Choroid plexus epithelial cell (primary cell): ENCODE data around the gene PFKP.

ENCODE experiments used
- DNase-seq: peaks from one replicate; pipeline ENCODE4 v3.0.0-alpha.2; 2010; ENCODE audit warnings: low read depth
- H3K4me3 ChIP-seq: 2 replicates; pipeline ENCODE4 v1.5.1; 2011; ENCODE audit warnings: low read depth, mild to moderate bottlenecking, control low read depth, low read length, moderate library complexity
- CTCF ChIP-seq: conservative IDR thresholded peaks from 2 replicates; pipeline ENCODE4 v1.5.1; 2011; ENCODE audit warnings: low read depth, mild to moderate bottlenecking, control low read depth, inconsistent platforms, low read length, moderate library complexity

Gene PFKP

DNA sequence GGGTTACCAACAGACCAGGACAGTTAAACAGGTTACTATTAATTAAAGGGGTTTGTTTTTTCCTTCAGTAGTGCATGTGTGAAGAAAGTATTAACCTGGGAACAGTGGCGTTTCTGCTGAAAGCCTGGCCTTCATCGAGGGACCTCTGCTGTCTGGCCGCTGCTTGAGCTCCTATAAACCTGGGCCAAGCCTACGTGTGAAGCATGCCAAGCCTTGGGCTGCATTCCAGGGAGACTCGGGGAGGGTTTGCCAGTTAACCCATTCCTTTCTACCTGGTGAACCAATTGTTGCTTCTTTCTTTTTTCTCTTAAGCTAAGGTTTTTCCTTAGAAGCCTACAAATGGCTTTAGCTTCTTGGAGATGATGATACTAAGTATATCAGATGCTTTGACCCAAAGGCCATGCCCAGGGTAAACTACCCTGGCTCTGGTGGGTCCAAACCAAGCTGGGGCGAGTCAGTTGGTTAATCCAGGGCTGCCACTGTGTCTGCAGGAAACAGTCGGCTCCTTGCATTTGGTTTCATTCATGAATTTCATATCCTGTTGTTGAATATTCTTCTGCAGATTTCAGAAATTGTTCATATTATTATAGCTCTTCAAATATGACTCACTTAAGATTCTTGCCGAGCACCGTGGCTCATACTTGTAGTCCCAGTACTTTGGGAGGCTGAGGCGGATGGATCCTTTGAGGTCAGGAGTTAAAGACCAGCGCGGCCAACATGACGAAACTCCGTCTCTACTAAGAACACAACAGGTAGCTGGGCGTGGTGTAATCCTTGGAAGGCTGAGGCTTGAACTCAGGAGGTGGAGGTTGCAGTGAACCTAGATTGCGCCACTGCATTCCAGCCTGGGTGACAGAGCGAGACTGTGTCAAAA, 23.8 kb downstream of the PFKP start:
- peak; percentile 98 for DNase-seq
- H3K4me3 ChIP-seq = no peak overlapping the region

GRCh38 chr10:3091921-3092320, 24.6 kb downstream of the PFKP start:
- no peak for TF ChIP-seq CTCF
- no peak overlapping the region for H3K4me3 ChIP-seq
- DNase-seq = no peak

More for the DNA sequence above, 23.8 kb downstream of the PFKP start:
- no peak for TF ChIP-seq CTCF

DNA sequence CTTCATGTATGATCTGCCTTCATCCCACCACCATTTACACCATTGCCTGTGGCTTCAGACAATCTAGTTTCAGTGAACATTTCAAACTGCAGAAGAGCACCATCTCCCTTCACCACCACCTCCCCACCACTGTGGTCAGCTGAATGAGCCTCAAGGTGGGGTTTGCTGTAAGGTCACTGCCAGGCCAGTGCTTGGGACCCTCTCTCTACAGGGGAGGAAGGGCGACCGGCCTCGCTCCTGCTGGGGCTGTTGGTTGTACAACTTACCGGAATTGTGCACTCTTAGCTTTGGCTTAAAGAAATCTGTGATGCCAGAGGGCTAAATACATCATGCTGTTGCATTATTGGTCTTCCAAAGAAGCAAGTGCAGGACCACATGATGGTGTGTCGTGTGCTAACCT, 26.6 kb downstream of the PFKP start:
- DNase-seq = no peak
- no peak overlapping the region for H3K4me3 ChIP-seq
- no peak for TF ChIP-seq CTCF

- no peak for TF ChIP-seq CTCF
- DNase-seq = peak; percentile 40
- no peak overlapping the region for H3K4me3 ChIP-seq
Measured at GRCh38 chr10:3094609-3095036, 27.3 kb downstream of the PFKP start.

DNA sequence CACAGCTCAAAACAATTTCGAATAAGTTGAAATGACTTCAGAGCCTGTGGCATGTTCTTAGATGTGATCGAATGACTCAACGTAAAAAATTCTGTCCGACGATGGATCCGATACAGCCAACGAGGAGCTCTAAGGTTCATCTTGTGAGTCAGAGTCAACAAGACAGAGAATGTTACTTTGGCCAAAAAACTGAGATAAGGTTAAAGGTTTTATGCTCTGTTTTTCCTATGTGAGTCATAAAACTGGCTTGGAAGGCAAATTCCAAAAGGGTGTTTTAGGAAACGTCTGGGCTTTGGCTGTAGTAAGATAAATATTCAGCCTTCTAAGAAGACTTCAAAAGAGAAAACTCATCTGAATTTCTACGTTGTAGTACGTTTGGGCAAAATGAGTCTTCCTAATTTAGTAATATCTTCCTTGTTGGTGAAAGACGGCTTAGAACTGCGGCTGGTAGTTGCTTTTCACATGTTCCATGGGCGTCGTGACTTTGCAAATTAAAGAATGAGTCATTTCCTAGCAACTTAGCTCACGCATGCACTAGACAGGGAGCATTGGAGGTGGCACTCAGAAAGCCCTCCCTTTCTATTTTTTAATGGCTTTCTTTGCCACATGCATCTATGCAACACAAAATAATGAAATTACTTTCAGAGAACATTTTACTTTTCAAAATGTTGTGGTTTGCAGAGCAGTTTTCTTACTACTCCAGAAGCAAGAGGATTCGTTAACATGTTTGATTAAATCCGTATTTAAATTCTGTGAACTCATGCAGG, 28.2 kb downstream of the PFKP start:
- TF ChIP-seq CTCF = no peak
- no peak overlapping the region for H3K4me3 ChIP-seq
- peak; percentile 99 for DNase-seq

DNA sequence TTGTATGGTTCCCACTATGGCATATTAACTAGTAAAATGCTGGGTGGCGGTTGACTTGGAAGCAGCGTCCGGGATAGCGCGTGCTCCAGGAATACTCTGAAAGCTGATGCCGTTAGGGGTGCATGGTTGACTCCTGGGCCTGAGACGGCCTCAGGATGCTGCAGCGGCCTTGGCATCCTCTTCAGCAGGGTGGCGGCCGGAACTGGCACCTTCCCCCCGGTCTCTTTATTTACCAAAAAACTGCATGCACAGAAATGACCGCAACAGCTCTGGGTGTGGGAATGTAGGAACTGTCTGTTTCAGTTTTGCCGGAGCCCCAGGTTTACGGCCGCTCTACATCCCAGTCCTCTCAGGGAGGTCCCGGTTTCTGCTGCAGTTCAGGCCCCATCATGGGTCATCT, 28.8 kb downstream of the PFKP start:
- no peak for DNase-seq
- TF ChIP-seq CTCF = no peak
- H3K4me3 ChIP-seq = no peak overlapping the region
